Ectodermal cell (in vitro differentiated cells): ENCODE measurements around the gene CDR2.

Source experiments
- H3K27ac ChIP-seq: 2 replicates; pipeline ENCODE4 v1.7.0; 2013; ENCODE audit warnings: mild to moderate bottlenecking, low read depth, low read length; ENCODE audit not compliant: insufficient read depth, poor library complexity, severe bottlenecking
- H3K27me3 ChIP-seq: 2 replicates; pipeline ENCODE4 v1.7.0; 2013; ENCODE audit warnings: mild to moderate bottlenecking, low read length; ENCODE audit not compliant: insufficient read depth, control insufficient read depth, poor library complexity, severe bottlenecking
- H3K36me3 ChIP-seq: one replicate; pipeline ENCODE4 v1.7.0; 2013; ENCODE audit warnings: low read length; ENCODE audit not compliant: control insufficient read depth, insufficient read depth
- H3K4me1 ChIP-seq: one replicate; pipeline ENCODE4 v1.7.0; 2013; ENCODE audit warnings: low read length; ENCODE audit not compliant: control insufficient read depth, insufficient read depth
- H3K4me3 ChIP-seq: 2 replicates; pipeline ENCODE4 v1.7.0; 2013; ENCODE audit warnings: low read depth, low read length, control low read depth; ENCODE audit not compliant: insufficient read depth
- H3K9me3 ChIP-seq: 2 replicates; pipeline ENCODE4 v1.7.0; 2013; ENCODE audit warnings: mild to moderate bottlenecking, low read length, moderate library complexity; ENCODE audit not compliant: control insufficient read depth
- WGBS, 2 experiments: methylation state at CpG; one replicate each; pipeline ENCODE4 v1.1.7; 2013; ENCODE audit warnings: missing lambda C conversion rate in 2 of 2; 5-methylcytosine and 5-hydroxymethylcytosine counted together

The CDR2 gene

GRCh38 chr16:22402191-22402590 lies 27.8 kb upstream of the CDR2 start:
- H3K9me3 ChIP-seq: no peaks in the 10 kb centered on the region
- H3K4me1 ChIP-seq: no peaks in the 10 kb centered on the region
- H3K27ac ChIP-seq: no peak overlapping the region
- H3K27me3 ChIP-seq: no peaks in the 10 kb centered on the region
- H3K4me3 ChIP-seq: no peak overlapping the region
- no peaks in the 10 kb centered on the region for H3K36me3 ChIP-seq

- Histone ChIP-seq H3K9me3 (no peaks in the 10 kb centered on the region), H3K4me1 (no peaks in the 10 kb centered on the region), H3K4me3 (no peak overlapping the region), H3K27ac (no peak overlapping the region), H3K27me3 (no peaks in the 10 kb centered on the region), H3K36me3 (no peaks in the 10 kb centered on the region)
- 92 to 96% methylated on average over 3 of the region's 3 CpGs for WGBS, 2 experiments
Measured at GRCh38 chr16:22400900-22401299, 26.5 kb upstream of the CDR2 start.

- no peaks in the 10 kb centered on the region for H3K9me3 ChIP-seq
- H3K36me3 ChIP-seq: no peaks in the 10 kb centered on the region
- no peak overlapping the region for H3K4me3 ChIP-seq
- no peaks in the 10 kb centered on the region for H3K4me1 ChIP-seq
- H3K27me3 ChIP-seq: no peaks in the 10 kb centered on the region
- no peak overlapping the region for H3K27ac ChIP-seq
Measured at GRCh38 chr16:22397931-22398330, 23.5 kb upstream of the CDR2 start.

- Histone ChIP-seq H3K4me1 (no peaks in the 10 kb centered on the region), H3K27ac (no peak overlapping the region), H3K27me3 (no peaks in the 10 kb centered on the region), H3K9me3 (no peaks in the 10 kb centered on the region), H3K4me3 (no peak overlapping the region), H3K36me3 (no peaks in the 10 kb centered on the region)
- 85 to 89% methylated on average over 1 of the region's 1 CpG for WGBS, 2 experiments
Measured at GRCh38 chr16:22397464-22397863, 23.0 kb upstream of the CDR2 start.

DNA sequence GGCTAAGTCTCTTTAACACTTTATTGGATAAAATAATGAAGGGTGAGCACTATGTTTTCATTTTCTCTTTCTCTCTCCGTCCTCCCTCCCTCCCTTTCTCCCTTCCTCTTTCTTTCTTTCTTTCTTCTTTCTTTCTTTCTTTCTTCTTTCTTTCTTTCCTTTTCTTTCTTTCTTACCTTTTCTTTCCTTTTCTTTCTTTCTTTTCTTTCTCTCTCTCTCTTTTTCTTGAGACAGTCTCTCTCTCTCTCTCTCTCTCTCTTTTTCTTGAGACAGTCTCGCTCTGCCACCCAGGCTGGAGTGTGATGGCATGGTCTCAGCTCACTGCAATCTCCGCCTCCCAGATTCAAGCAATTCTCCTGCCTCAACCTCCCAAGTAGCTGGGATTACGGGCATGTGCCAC lies 21.5 kb upstream of the CDR2 start:
- no peaks in the 10 kb centered on the region for H3K27me3 ChIP-seq
- H3K4me3 ChIP-seq: no peak overlapping the region
- H3K9me3 ChIP-seq: no peaks in the 10 kb centered on the region
- WGBS, 2 experiments: 83 to 93% methylated on average over 4 of the region's 4 CpGs
- H3K27ac ChIP-seq: no peak overlapping the region
- H3K4me1 ChIP-seq: no peaks in the 10 kb centered on the region
- H3K36me3 ChIP-seq: no peaks in the 10 kb centered on the region

- WGBS, 2 experiments: 78 to 89% methylated on average over 1 of the region's 1 CpG
- no peak overlapping the region for H3K27ac ChIP-seq
- no peak overlapping the region for H3K4me3 ChIP-seq
- no peaks in the 10 kb centered on the region for H3K27me3 ChIP-seq
- H3K36me3 ChIP-seq: no peaks in the 10 kb centered on the region
- no peaks in the 10 kb centered on the region for H3K9me3 ChIP-seq
- H3K4me1 ChIP-seq: no peaks in the 10 kb centered on the region
Measured at GRCh38 chr16:22394121-22394520, 19.7 kb upstream of the CDR2 start.

DNA sequence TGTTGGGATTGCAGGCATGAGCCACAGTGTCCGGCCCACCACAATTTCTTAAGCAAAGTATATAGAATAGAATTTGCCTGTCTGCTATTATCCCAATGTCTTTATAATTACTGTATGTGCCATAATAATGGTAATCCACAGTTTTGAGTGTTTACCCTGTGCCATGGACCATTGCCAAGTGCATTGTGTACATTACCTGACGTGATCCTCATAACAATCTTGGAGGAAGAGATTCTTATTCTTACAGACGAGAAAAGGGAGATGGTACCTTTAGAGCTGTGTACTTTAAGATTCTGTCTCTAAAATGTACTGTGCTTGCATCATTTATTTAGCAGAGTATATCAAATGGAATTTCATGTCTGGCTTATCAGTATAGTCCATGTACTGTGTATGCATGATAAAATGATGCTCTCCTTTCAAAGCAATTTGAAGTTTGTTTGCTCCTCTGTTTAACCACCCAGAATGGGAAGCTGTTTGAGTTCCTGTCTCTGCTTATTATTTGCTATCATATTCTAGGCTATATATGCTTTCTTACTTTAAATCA lies 13.8 kb upstream of the CDR2 start:
- no peak overlapping the region for H3K27ac ChIP-seq
- H3K4me1 ChIP-seq: no peaks in the 10 kb centered on the region
- WGBS, 2 experiments: 95 to 97% methylated on average over 2 to 3 of the region's 3 CpGs
- no peaks in the 10 kb centered on the region for H3K9me3 ChIP-seq
- H3K36me3 ChIP-seq: no peaks in the 10 kb centered on the region
- no peak overlapping the region for H3K4me3 ChIP-seq
- H3K27me3 ChIP-seq: no peaks in the 10 kb centered on the region

GRCh38 chr16:22386976-22387375 lies 12.6 kb upstream of the CDR2 start:
- no peaks in the 10 kb centered on the region for H3K27me3 ChIP-seq
- no peak overlapping the region for H3K27ac ChIP-seq
- no peaks in the 10 kb centered on the region for H3K36me3 ChIP-seq
- H3K4me1 ChIP-seq: no peaks in the 10 kb centered on the region
- no peaks in the 10 kb centered on the region for H3K9me3 ChIP-seq
- 100% methylated on average over 2 of the region's 2 CpGs for WGBS, 2 experiments
- no peak overlapping the region for H3K4me3 ChIP-seq

- Histone ChIP-seq H3K36me3 (no peaks in the 10 kb centered on the region), H3K4me3 (no peak overlapping the region), H3K4me1 (no peaks in the 10 kb centered on the region), H3K9me3 (no peaks in the 10 kb centered on the region), H3K27ac (no peak overlapping the region), H3K27me3 (no peaks in the 10 kb centered on the region)
- WGBS, 2 experiments: 92 to 95% methylated on average over 3 of the region's 3 CpGs
Measured at GRCh38 chr16:22385196-22385595, 10.8 kb upstream of the CDR2 start.

GRCh38 chr16:22383827-22384226 lies 9.4 kb upstream of the CDR2 start:
- H3K27me3 ChIP-seq: no peaks in the 10 kb centered on the region
- no peak overlapping the region for H3K4me3 ChIP-seq
- H3K27ac ChIP-seq: no peak overlapping the region
- no peaks in the 10 kb centered on the region for H3K9me3 ChIP-seq
- no peaks in the 10 kb centered on the region for H3K4me1 ChIP-seq
- H3K36me3 ChIP-seq: no peaks in the 10 kb centered on the region
- WGBS, 2 experiments: 91 to 98% methylated on average over 3 of the region's 3 CpGs

DNA sequence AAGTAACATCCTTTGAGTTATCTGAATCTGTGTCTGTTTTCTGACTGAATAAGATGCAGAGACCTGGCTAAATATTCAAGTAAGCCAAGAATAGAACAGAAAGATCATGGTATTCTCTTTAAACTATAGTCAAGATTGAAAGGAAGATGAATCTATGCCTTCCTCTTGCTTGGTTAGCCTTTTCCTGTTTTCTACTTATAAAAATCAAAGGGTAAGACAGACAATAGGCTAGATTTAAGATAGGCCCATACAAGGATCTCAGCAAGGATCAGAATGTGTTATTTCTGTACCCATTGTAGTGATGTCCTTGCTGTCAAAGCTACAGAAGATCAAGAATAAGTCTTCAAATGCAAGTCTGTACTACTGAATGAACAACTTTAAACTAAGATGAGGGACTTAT lies 7.0 kb upstream of the CDR2 start:
- Histone ChIP-seq H3K27me3 (peaks cover 10% of the 10 kb centered on the region), H3K4me1 (no peaks in the 10 kb centered on the region), H3K4me3 (no peak overlapping the region), H3K27ac (no peak overlapping the region), H3K9me3 (no peaks in the 10 kb centered on the region), H3K36me3 (no peaks in the 10 kb centered on the region)
